GM21723 (cell line): ENCODE data around the gene GINS3.

ENCODE experiments used
- ATAC-seq: cut with Tn5 transposase; IDR thresholded peaks from one replicate; pipeline ENCODE4 v1.9.1; 2021; ENCODE audit warnings: mild to moderate bottlenecking, moderate library complexity; ENCODE audit not compliant: unreplicated experiment

GINS3 gene

DNA sequence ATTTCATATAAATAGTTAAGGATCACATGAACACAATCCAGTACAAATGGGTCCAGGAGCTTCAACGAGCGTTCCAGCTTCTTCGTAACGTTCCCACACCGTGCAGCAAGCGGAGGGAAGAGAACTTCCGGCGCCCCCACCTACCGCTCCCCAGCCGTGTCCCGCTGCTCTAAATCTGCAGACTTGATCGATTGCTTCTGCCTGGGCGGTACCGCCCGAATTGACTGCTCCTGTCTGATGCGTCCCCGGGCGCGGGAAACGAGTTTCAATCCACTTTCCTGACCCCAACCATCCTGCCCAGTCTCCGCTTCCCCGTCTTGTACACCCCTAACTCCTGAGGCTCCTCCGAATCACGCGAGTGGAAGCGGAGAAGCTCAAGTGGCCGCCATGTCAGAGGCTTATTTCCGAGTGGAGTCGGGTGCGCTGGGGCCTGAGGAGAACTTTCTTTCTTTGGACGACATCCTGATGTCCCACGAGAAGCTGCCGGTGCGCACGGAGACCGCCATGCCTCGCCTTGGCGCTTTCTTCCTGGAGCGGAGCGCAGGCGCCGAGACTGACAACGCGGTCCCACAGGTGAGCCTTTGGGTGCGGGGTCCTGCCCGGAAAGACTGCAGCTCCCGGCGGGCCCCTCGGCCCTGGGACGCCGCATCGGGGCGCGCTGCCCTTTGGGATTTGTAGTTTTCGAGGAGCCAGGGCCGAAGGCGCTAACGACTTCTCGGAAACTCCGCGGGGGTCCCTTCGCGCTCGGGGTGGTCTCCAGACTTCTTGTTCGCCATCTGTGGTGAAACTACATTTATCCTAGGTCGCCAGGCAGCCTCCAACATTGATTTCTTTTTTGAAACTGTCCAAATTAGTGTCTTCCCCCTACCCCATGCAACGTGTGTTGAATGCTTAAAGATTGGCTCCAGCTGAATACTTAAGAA lies at the start of gene GINS3:
TSS of gene GINS3 (plus strand) at position 257 of the 923 bp plus-strand sequence. CDS start at position 388, 131 bp downstream.
- peak; percentile 98 for ATAC-seq

DNA sequence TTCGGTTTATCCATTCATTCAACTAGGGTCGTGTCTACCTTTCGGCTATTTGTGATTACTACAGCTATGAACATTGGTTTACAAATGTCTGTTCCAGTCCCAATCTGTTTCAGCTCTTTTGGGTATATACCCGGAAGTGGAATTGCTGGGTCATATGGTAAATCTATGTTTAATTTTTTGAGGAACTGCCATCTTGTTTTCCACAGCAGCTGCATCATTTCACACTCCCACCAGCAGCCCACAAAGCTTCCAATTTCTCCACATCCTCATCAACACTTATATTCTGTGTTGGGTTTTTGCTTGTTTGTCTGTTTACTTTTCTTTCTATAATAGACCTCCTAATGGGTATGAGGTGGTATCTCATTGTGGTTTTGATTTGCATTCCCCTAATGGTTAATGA lies 48.7 kb upstream of the GINS3 start:
- no peak for ATAC-seq

DNA sequence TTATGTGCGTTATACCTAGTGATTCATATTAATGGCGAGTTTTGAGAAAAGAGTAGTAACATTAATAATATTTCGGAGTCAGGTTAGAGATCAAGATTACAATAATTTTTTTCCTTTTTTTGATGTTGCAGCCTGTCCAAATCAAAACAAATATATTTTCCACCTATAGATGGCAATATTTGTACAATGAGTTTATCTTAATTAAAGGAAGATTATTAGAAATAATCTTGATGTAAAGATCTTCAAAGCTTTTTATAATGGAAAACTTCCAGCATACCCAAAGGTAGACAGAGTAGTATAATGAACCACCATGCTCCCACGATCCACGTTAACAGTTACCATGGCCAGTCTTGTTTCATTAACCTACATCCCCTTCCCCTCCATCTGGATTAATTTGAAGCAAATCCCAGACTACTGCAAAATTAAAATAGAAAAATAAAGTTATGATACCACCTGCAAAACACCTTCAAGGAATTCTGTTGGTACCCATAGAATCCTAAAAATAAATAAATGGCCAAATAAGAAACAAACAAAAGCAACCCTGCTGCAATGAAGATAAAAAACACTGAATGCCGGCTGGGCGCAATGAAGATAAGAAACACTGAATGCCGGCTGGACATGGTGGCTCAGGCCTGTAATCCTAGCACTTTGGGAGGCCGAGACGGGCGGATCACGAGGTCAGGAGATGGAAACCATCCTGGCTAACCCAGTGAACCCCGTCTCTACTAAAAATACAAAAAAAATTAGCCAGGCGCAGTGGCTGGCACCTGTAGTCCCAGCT lies 46.5 kb upstream of the GINS3 start:
- ATAC-seq: no peak

DNA sequence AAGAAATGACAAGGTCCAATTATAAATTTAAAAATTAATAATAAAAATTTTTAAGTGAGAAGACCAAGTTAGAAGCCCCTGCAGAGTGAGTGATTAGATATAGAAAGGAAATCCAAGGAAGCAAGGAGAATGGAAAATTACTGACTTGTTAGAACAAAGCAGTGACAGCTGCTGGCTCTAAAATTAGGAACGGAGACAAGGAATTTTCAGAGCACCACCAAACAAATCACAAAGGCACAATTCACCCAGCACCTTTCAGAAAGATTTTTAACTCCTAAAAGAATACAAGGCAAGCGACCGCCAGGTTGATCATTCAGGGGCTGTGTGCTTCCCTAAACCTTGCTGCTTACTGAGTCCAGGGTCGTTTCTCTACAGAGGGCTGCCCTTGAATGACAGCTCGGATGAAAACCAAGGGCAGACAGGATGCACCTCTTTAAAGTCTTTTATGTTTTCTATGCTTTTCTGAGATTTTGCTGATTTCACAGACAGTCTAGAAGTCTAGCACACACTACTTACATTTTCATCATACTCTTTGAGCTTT lies 45.4 kb upstream of the GINS3 start:
- ATAC-seq: no peak

DNA sequence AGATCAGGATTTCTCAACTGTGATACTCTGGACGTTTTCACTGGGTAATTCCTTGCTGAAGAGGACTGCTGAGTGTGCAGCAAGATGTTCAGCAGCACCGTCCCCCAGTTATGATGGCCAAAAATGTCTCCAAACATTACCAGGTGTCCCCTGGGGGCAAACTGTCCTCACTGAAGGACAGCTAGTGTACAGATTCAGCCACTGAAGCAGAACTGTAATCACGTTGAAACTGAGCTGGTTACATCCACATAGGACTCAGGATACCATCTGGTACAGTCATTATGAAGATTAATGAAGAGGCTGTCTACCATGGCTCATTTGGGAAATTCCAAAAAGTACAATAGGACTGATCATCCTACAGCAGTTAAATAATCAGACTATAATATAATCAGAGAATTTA lies 43.3 kb upstream of the GINS3 start:
- ATAC-seq: no peak

DNA sequence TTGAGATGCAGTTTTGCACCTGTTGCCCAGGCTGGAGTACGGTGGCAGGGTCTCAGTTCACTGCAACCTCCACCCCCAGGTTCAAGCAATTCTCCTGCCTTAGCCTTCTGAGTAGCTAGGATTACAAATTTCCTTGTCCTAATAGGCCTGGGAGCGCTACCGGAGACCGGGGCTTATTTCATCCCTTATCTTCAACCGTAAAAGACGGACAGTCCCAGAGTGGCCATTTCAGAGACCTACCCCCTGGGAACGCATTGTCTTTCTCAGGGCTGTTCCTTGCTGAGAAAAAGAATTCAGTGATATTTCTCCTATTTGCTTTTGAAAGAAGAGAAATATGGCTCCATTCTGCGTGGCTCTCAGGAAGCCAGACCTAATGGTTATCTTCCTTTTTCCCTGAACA lies 39.6 kb upstream of the GINS3 start:
- no peak for ATAC-seq

DNA sequence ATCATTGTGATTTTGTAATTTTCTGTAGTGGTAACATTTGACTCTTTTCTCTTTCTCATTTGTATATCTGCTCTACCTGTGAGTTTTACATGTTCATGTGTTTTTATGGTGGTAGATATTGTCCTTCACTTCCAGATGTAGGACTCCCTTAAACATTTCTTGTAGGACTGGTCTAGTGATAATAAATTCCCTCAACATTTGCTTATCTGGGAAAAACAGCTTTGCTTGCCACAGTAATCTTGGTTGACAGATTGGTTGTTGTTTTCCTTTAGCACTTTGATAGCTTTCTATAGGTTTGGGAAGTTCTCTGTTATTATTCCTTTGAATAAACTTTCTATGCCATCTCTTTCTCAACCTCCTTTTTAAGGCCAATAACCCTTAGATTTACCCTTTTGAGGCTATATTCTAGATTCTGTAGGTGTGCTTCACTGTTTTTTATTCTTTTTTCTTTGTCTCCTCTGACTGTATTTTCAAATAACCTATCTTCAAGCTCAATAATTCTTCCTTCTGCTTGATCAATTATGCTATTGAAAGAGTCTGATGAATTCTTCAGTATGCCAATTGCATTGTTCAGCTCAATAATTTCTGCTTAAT lies 32.1 kb upstream of the GINS3 start:
- ATAC-seq: no peak

DNA sequence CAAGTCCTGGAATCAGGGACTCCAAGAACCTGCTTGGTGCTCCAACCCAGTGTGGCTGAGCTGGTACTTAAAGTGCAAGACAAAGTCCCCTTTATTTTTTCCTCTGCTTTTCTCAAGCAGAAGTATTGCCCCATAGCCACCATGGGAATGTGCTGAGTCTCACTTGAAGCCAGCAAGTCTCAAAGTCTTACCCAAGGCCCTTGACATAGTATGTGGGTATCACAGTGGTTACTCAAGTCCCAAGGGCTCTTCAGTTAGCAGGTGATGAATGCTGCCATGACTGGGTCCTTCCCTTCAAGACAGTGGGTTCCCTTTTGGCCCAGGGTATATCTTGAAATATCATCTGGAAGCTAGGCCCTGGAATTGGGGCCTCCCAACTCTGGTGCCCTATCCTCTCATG lies 30.5 kb upstream of the GINS3 start:
- no peak for ATAC-seq

DNA sequence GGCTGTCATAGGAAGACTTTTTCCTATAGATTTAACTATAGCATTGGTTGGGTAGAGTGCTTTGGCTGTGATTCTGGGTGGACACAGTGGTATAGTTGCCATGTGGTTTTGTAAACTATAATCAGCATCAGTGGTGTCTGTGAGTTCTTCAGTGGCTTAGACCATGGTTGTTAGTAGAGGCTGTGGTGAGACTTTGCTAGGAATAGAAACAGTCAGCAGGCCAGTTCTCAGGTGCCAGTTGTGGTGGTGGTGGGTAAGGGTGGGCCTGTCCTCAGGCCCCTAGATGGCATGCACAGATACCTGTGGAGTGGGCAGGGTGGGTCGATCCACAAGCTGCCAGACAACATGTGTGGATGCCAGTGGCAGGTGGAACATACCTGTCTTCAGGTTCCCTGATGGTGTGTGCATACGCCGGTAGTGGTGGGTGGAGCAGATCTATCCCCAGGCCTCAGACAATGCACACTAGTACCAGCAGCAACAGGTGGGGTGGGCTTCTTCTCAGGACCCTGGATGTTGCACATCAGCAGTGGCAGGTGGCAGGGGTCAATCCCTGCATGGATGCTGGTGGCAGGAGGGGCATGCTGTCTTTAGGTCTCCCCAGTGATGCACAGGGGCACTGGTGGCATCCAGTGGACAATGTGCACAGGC lies 28.4 kb upstream of the GINS3 start:
- ATAC-seq: no peak

DNA sequence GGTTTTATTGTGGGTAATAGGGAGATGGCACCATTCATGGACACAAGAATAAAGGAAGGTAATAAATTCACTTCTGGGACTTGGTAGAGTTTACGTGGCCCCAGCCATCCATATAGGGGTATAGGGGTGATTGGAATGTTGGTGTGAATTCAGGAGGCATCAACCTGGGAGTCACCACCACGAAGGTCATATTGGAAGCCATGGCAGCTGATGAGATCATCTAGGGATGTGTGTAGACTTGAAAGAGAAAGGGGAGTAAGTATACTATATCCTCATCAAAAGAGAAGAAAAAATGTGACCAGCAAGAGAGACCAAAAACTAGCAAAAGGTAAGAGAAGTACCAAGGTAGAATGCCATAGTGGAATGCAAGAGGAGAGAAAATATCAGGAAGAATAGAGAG lies 26.6 kb upstream of the GINS3 start:
- ATAC-seq: no peak

DNA sequence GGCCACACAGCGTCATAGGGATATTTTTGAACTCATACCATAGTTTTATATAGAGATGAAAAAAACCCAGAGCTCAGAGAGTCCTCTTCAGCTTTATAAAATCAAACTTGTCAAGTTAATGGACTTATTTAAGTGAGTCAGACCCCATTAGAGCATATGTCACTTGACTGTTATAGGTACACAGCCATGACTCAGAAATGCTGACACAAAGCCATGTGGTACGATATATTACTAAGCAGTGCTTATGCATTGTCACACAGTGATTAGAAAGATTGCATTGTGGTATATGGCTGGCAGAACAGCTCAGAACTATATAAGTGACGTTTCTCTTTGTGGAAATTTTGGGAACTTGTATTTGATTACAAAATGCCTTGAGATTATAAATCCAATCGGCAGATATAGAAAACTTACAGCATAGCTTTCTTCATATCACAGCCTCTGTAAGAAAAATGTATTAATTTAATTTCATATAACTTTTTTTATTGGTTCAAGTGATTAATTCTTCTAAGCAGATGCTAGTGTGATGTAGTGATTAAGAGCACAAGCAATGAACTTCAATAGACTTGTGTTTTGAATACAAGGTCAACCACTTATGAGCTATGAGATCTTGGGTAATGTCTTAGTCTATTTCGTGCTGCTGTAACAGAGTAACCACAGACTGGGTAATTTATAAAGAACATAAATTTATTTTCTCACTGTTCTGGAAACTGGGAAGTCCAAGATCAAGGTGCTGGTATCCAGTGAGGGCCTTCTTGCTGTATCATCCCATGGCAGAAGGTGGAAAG lies 25.8 kb upstream of the GINS3 start:
- no peak for ATAC-seq

DNA sequence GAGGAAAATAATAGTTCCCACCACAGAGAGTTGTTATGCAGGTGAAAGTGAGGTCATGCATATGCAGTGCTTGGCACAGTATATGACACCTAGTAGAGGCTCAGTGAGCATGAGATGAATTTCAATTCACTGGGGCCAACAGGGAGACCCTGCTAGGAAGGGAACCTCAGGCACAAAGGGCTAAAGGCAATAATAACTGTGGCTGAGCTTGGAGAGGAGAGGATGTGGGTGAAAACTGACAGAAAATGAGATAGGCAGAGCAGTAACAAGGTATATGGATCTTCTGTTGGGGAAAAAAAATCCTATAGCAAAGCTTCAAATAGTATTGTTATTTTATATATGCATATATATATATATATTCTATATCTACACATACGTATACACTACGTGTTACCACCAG lies 25.0 kb upstream of the GINS3 start:
- no peak for ATAC-seq

DNA sequence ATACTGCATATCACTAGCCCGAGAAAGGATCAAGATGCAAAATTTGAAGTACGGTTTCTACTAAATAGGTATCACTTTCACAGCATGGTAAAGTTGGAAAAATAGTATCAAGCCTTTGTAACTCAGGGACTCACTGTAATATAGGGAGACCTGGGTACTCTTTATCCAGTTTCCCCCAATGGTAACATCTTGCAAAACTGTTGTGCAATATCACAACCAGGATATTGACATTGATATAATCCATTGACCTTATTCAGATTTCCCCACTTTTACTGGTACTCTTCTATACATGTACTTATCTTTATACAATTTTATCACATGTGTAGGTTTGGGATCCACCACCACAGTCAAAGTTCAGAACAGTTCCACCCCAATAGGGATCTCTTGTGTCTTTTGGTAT lies 20.4 kb upstream of the GINS3 start:
- no peak for ATAC-seq

DNA sequence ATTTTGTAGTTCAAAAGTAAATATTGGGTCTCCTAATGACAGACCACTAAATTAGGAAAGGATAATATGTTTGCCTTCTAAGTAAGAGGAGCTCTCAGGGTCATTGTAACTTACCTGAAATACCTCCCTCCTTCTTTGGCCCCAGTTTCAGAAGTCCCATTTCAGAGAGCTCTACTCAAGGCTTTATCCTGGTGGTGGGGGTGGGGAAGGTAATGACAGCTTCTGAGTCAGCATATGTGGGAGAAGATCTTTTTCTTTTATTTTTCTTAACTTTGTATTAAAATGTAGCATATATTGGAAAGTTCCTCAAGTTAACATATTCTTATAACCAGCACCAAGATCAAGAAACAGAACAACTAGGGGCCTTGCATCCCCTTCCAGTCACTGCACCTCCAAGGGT lies 16.9 kb upstream of the GINS3 start:
- no peak for ATAC-seq

DNA sequence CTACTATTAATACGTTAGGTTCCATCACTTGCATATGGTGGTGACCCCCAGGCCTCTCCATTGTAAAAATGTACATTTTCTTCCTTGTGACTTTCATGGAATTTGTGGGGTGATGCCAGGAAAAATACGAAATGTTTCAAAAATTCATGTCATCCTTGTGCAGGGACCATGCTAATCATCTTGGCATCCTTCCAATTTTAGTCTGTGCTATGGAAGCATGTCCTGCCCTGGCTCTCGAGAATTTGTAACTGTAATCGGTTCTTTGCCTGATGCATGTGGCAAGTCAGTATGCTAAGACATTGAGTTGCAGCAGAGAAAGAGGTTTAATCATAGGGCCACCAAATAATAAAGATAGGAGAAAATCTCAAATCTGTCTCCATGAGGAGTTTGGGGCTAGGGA lies 14.3 kb upstream of the GINS3 start:
- no peak for ATAC-seq

DNA sequence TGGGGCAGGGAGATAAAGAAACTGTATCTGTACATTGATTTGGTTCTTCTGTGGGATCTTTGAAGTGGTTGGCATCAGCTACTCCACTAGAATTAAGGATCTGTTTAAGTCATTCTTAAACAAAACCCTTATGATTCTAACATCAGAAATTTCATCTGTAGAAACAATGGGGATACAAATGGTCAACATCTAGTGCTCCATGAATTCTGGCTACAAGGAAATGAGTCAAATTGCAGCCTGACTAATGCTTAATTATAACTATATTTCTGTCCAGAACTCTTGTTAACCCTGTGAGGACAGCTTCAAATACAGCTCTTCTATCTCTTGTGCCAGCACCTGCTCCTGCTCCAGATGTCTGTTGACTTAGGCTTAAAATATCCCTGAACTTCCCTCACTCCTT lies 13.9 kb upstream of the GINS3 start:
- no peak for ATAC-seq

DNA sequence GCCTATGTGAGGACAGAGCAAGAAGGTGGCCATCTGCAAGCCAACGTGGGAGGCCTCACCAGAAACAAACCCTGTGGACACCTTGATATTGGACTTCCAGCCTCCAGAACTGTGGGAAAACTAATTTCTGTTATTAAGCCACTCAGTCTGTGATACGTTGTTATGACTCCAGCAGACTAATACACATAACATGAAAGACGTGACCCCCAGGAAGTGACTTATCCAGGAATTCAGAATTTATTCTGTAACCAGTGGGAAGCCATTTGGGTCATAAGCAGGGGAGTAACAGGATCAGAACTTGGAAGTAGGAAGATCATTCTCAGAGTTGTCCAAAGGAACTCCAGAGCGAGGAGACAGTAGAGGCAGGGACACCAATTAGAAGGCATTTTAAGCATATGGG lies 12.5 kb upstream of the GINS3 start:
- no peak for ATAC-seq

DNA sequence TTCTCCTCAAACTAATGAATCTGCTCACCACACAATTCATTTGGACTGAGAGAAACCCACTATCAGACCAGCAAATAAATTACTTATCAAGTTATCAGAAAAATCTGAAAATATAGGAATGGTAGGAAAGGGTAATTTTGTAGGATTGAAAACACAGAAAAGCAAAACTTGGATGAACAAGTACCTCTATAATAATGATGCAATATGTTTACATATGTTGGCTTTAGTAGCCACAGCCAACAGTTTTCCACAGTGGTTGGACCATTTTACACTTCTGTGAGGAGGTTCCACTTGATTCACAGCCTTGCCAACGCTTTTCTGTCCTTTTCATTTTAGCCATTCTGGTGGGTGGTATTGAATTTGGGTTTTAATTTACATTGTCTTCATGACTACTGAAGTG lies 10.6 kb upstream of the GINS3 start:
- ATAC-seq: no peak

DNA sequence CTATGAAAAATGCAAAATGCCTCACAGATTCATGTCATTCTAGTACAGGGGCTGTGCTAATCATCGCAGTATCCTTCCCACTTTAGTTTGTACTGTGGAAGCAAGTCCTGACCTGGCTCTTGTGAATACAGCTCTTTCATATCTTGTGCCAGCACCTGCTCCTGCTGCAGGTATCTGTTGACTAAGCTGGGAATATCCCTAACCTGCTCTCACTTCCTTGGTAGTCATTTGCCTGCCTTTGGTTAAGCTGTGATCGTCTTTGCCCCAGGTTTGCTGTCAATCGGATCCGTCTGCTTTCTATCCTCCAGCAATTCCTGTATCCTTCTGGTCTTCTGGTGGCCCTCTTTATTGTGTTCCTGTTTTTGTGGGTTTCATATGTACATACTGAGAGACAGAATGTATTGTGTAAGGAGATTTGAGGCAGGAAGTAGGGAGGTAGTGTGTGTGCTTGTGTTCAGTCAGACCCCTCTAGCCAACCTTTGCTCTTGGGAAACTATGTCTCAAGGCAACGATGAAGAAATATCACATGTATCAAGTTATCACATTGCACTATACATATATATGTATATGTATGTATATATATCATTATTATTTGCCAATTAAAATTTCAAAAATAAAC lies 7.7 kb upstream of the GINS3 start:
- no peak for ATAC-seq
